ENCODE results near the gene RRP12.
A peak's percentile ranks its signal among the peaks of the same experiment; 100 is the strongest.
"Not testable (repeated sequence)": the region's sequence is repeated elsewhere in the genome, so short reads cannot be mapped to it uniquely, and the experiment has no call there.

The RRP12 gene

DNA sequence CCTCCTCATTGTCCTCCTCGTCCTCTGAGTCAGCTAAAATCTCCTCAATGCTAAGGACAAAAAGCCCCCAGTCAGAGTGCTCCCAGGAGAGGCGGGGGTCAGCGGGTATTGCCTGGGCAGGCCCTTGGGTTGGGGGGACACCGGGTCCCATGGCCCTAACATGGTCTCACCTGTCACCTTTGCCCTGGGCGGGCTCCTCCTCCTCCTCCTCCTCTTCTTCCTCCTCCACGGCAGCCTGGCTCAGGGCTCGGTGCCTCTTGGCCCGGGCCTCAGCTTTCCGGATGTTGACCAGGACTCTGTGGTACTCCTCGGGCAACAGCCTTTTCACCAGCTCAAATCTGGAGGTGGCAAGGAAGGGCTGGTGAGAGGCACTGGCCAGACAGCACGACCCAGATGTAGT is 34.6 kb downstream of the RRP12 start:
- DNase-seq: no peak

DNA sequence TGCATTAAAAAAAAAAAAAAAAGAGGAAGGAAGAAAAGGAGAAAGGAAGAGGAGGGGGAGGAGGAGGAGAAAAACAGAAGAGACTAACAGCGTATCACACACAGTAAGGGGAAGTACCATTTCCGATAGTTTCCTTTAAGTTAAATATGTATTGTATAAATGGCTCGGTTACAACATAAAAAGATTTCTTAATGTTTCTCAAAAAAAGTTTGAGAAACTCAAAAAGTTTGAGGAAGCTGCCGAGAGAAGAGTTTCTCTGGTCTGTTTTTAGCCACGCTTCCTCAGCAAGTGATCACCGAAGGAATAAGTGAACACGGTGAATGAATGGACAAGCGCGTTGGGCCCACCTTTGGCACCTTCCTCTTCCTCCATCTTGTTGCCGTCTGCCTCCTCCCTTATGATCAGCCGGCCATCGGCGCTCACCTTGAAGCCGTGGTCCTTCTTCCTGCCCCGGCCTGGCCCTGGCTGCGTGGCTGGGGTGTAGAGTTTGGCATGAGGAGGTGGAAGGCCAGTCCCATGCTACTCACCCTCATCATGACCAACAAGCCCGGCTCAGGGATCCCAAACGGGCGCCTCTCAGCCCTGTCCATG is 35.3 kb downstream of the RRP12 start:
- DNase-seq: no peak

DNA sequence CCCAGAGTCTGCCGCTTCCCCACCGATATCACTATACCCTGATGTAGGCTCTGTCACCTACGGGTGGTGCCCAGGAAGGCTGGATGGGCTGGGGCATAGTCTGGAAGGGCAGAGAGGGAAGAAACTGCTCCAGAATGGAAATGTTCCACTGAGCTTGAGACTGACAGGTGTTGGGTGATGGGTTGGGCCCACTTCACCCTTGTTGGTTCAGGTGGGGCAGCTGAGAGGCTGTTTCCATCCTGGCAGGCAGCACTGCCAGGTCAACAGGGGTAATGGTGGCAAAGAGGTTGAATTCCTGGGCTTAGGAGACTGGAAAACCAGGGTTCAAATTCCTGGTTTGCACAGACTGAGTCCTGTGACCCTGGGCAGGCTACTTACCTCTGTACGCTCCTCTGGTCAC is 38.1 kb downstream of the RRP12 start:
- no peak for DNase-seq

DNA sequence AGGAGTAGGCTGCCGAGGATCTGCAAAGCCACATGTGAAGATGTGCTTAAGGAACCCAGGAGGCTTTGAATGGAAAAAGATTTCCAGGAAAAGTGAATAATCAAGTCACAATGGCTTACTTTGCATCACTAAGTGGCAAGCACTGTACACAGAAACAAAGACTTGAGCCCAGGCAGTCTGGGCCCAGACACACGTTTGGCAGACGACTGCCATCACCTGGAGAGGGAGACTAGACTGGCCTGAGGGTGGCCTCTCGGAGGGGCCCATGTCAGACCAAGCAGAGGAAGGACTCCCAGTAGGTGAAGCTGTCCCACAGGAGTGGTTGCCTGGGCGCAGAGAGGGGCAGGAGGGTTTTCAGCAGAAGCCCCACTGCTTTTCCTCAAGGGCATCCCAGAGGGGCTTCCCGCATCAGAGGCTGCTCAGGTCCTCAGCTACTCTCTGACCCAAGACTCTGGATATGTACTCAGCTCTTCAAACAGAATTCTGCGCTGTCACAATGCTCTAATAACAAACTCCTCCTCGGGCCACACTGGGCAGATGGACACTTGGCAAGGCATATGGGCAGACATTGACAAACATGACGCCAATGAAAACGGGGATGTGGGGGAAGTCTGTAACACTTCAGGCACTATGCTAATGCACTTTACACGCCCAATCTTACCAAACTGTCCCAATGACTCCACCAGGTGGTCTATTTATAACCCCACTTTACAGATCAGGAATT is 38.7 kb downstream of the RRP12 start:
- no peak for DNase-seq

DNA sequence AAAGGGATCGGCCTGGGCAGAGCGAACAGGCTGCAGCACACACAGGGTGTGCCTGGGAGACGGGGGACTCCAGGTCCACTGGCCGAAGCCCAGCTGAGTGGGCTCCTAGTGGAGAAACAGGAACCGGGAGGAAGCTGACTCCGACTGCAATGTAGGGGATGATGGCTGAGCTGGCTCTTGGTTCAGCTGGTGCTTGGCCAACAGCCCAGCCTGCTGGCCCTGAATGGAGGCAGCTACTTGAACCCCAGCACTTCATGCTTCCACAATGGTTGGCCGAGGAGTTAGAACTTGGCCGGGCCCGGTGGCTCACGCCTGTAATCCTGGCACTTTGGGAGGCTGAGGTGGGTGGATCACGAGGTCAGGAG is 39.6 kb downstream of the RRP12 start:
- no peak for DNase-seq

DNA sequence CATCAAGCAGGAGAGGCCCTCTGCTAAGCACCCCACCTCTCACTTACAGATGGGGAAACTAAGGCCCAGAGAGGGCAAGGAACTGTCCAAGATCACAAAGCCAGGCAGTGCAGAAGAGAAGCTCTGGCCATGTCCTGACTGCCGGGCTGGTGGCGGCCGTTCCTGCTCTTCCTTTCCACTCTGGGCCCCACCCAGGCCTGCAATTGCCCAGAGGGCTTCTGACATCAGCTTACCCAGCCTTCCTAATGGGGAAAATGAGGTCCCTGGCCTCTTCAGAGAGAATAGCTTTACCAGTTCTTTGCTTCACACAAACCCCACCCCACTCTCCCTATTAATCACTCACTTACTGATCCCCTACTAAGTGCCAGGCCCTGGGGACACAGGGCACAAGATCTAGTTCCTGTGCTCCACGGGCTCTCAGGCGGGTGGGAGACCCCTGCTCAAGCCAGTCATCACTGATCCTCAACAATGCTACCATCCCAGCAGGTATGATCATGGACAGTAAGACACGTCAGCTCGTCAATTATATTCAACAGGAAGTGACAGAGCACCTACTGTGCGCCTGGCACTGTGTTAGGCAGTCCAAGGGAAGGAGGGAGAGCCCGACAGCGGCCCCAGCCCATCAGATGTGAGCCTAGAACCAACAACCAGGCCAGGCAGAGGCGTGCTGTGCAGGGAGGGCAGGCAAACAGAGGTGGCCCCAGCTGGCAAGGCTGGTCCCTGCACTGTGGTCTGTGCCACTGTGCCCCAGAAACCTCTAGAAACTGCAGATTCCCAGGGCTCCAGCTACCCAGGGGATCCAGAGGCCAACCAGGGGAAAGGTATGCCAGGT is 40.2 kb downstream of the RRP12 start:
- DNase-seq: no peak

DNA sequence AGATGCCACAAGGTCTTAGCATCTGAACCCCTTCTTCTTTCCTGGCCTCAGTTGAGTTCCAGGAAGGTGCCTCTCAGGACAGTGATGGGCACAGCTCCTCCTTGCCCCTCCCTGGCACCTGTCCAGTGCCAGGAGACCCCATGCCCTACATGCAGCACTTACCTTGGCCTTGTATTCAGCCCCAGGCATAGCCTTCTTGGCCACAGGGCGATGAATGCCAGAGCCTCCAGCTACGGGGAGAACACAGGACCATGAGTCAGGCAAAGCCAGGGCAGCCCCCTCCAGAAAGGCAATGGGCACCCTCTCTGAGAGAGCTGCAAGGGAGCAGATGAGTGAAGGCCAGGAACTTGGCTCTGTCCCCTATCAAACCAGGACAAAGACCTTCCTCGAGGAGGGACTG is 42.4 kb downstream of the RRP12 start:
- DNase-seq: no peak

DNA sequence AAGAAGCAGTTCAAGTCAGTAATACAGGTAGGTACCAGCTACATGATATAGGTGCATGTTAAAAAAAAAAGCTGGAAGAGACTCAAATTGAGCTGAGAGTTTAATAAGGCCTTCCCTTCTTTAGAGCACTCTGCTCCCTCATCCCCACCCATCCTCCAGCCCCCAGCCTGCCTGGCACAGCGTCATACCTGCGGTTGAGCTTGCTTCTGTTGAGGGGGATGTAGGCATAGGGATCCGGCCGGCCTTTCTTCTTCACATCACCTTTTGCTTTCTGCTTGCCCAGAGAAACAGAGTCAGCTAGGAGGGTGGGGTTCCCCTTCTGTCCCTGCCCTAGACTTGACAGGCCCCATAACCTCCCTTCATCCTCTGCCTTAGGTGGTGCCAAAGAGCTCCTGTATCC is 42.8 kb downstream of the RRP12 start:
- no peak for DNase-seq

DNA sequence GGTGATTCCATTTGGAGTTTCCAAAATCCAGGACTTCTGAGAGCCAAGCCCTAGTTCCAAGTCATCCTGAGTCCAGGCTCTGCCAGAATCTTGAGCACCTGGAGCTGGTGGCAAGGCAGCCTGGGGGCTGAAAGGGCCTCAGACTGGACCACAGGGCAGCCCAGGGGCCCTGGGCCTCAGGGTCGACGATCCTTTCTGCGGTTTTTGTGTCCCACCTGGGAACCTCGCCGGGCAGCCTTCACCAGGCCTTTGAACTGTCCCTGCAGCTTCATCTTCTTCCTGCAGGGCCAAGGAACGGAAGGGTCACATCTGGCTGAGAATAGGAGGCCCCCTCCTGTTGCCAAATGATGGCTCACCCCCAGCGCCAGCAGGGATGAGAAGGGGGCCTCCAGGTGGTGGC is 44.2 kb downstream of the RRP12 start:
- no peak for DNase-seq

DNA sequence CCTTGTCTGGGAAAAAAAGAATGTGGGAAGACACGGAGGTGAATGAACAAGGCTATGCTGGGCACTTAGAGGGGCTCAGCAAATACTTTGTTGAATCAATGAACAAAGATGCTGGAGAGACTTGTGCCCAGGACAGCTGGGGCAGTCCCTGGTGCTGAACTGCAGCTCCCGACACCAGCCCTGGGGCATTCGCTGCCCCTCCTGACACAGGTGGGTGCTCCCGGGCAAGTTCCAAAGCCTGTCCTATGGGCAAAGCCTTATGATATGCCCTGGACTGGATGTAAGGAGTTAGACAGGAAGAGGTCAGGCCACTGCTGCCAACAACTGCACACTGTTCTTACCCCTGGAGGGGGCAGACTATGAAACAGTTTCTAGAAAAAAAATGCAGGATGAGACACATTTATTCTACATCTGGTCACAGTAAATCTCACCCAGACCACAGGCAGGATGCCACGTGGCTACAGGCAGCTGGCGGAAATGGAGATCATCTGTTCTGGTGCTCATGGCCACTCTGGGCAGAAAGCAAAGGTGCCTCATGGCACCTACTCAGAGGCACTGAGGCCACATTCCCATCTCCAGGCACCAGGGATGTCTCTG is 44.7 kb downstream of the RRP12 start:
- DNase-seq: no peak

DNA sequence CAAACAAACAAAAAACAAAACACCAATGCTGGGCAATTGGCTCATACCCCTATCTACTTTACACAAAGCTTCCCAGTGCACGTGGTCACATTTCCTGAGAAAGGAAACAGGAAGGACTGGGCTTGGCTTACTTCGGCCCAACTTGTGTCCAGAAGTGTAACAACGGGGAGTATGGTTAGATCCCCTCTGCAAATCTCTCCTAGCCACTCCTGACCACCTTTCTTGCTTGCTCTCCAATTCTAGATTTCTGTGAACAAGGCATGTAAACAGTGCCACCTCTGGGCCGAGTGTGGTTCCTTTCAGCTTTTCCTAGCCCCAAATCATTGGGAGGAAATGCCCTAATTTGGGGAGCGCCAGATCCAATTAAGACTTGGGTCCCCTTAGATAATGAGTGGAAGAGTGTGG is 45.6 kb downstream of the RRP12 start:
- DNase-seq: no peak

DNA sequence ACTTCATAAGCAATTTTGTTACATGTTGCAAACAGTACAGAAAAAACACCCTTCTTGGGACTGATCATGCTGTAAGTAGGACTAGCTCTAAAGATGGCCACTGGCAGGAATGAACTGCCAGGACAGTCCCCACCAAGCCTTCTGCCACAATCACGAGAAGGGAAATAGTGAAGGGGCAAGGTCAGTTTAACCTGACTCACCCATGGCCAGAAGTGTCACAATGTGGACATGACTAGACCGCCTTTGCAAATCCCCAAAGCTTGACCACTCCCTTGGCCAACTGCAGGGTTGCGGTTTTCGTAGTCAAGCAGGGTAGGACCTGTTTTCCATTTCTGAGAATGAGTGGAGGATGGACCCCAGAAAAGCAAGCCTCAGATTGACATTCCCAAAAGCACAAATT is 47.2 kb downstream of the RRP12 start:
- DNase-seq: no peak

DNA sequence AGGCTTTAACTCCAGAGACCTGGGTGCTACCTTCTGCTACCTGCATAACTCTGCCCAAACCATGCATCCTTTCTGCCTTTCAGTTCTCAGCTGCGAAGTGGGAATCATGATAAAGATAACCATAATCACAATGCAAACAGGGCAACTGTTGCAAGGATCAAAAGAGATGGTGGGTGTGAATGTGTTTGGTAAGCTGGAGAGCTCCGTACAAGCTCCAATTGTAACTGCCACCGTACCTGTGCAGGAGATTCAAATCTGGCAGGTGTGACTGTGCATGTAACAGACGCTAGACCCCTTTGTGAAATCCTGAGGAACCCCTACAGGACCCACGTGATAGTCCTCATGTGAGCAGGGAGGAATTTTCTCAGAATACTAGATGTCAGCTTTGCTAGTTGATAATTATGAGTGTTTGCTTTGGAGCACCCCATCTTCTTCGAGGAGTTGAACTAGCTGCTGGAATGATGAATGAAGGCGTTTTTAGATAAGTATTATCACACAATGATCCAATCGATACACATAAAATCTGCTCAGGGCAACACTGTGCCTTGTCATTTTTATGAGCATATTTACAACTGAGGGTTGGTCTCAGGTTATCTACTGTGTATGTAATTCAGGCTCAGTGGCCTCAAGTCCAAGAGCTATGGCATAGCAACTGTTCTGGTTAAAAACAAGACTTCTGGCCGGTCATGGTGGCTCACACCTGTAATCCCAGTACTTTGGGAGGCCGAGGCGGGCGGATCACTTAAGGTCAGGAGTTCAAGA is 51.2 kb downstream of the RRP12 start:
- no peak for DNase-seq

DNA sequence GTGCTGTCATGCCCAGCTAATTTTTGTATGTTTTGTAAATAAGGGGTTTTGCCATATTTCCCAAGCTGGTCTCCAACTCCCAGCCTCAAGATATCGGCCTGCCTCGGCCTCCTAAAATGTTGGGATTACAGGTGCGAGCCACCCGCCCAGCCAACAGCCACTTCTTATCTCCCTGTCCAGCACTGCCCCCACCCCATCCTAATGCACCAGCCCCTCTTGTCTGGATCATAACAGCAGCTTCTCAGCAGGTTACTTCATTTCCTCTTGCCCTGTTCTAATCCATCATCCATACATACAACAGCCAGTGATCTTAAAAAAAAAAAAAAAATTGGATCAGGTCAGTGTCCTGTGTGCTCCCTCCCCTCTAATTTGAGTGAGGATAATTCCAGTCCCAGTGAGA is 53.8 kb downstream of the RRP12 start:
- no peak for DNase-seq

DNA sequence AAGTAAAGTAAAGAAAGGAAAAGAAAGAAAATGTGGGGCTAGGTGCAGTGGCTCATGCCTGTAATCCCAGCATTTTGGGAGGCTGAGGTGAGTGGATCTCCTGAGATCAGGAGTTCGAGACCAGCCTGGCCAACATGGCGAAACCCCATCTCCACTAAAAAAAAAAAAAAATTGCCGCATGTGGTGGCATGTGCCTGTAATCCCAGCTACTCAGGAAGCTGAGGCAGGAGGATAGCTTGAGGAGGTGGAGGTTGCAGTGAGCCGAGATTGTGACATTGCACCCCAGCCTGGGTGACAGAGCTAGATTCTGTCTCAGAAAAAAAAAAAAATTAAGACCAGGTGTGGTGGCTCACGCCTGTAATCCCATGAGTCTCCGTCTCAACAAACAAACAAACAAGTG is 57.5 kb downstream of the RRP12 start:
- DNase-seq: not testable (repeated sequence)

DNA sequence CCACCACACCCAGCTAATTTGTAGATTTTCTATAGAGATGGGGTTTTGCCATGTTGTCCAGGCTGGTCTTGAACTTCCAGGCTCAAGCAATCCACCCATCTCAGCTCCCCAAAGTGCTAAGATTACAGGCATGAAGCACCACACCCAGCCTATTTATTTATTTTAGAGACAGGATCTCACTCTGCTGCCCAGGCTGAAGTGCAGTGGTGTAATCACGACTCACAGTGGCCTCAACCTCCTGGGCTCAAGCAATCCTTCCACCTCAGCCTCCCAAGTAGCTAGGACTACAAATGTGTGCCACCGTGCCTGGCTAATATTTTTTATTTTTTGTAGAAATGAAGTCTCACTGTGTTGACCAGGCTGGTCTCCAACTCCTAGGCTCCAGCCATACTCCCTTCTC is 59.7 kb downstream of the RRP12 start:
- DNase-seq: no peak

DNA sequence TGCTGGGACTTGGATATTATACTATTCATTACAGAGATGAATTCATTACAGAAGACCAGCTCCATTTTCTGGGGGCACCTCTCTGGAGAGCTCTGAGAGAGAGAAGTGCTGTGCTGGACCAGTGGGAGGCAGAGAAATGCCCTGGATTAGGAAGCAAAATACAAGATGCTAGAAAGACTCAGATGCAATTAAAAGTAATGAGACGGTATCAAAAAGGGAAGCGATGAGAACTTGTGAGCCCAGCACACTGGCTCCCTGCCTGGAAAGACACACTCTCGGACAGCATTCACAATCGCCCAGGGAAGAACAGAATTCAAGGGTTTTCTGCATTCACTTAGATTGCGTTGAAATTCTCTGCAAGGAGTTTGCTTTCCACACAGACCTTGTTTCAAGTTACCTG is 63.1 kb downstream of the RRP12 start:
- no peak for DNase-seq

DNA sequence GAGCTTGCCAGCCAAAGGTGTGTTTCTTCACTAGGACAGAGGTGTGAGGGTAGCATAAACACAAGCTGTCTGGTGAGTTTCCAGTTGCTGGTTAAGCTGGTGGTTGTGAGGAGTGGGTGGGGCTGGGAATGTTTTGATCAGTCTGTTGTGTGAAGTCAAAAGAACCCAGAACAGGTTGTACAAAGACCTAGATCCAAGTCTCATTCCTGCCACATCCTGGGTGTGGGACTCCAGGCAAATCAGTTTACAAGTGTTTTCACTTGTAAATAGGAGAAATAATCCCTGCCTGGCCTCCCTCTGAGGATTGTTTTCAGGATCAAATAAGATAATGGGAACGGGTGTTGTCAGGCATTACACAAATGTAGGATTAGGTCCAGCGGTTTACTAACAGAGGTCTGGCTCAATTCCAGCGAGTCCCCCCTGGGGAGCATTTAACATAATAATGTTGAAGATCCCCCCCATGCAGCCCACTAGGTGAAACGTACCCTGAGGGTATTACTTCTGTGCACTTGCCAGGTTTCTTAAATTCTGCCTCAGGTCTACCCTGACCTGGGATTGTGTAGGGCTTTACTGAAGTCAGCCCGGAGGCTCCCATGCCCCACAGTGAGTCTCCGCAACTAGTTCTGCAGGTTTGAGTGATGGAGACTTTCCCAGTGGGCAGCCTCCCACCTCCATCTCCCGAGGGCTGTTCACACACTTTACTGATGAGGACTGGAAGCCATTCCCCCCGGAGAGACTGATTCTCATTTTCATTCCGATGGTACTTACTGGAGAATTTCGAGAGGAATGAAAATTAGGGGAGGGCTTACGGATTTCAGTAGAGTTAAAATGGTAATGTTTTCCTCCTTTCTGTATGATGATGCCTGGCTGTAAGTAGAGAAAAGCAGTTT is 64.0 kb downstream of the RRP12 start:
- DNase-seq: peak in 1 of 2 experiments; percentile 6

DNA sequence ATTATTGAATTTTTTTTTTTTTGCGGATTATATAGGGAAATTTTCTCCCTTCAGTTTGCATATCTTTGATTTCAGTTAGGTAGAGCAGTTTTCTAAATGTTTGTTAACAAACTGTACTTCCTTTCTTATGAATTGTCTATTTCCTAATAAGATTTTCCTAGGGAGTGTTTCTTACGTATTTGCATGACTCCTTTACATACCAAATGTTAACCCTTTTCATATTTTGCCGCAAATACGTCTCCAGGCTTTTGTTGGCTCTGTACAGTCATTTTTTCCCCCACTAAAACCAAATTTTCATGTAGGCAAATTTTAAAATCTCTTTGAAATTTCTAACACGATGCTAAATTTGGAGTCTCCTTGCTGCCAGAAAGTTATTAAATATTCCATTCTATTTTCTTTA is 64.7 kb downstream of the RRP12 start:
- DNase-seq: no peak

DNA sequence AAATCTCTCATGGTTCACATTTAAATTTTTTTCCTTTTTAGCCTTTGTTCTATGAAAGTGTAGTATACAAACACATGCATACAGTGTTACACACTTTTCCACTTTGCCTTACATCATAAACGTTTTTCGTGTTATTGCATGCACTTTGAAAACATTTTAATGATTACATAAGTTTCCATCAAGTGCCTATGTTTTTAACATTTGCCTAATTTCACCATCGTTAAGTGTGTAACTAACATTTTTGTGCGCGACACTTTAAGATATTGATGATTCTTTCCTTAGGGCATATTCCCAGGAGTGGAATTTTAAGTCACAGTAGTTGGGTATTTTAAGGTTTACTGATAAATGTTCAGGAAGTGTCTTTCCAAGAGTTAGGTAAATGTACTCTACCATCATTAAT is 65.1 kb downstream of the RRP12 start:
- DNase-seq: no peak

DNA sequence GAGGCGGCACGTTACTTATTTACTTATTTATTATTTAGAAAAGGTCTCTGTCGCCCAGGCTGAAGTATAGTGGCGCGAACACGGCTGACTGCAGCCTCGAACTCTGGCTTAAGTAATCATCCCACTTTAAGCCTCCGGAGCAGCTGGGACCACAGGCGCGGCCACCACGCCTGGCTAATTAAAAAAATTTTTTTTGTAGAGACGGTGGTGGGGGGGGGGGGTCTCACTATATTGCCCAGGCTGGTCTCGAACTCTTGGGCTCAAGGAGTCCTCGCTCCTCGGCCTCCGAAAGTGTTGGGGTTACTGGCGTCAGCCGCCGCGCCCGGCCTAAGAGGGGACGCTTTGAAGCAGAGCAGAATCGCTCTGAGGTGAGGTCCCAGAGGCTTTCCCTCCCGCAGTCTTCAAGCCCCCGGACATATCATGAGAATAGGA is 65.9 kb downstream of the RRP12 start:
- no peak for DNase-seq
